HG02798 (cell line): ENCODE data around the gene ALK.

ENCODE experiments used
- ATAC-seq: cut with Tn5 transposase; IDR thresholded peaks from one replicate; pipeline ENCODE4 v1.9.1; 2021; ENCODE audit warnings: mild to moderate bottlenecking; ENCODE audit not compliant: unreplicated experiment, poor library complexity

ALK gene

GRCh38 chr2:29480426-29480825, 441.0 kb downstream of the ALK start:
- no peak for ATAC-seq

GRCh38 chr2:29479401-29479800, 442.0 kb downstream of the ALK start:
- ATAC-seq: no peak

DNA sequence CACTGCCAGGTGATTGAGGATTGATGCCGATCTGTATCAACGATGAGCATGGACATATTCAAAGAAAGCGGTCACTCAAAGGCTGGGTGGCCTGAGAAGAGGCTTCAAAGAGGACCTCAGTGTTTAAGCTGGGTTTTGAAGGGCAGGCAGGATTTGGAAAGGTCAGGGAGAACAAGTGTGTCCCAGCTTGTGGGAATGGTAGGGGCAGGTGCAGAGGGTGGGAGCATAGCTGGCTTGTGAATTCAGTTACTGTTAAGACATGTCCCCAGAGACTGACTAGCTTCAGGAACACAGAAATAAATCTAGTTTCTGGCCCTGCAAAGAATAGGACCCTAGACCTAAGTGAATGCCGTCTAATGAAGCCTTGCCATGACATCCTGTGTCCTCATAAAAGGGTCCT, 442.7 kb downstream of the ALK start:
- ATAC-seq: no peak

- ATAC-seq: no peak
Observed at GRCh38 chr2:29477186-29477585, 444.2 kb downstream of the ALK start.

GRCh38 chr2:29475499-29475898, 445.9 kb downstream of the ALK start:
- ATAC-seq: no peak

- ATAC-seq: no peak
Observed at GRCh38 chr2:29469961-29470360, 451.4 kb downstream of the ALK start.

DNA sequence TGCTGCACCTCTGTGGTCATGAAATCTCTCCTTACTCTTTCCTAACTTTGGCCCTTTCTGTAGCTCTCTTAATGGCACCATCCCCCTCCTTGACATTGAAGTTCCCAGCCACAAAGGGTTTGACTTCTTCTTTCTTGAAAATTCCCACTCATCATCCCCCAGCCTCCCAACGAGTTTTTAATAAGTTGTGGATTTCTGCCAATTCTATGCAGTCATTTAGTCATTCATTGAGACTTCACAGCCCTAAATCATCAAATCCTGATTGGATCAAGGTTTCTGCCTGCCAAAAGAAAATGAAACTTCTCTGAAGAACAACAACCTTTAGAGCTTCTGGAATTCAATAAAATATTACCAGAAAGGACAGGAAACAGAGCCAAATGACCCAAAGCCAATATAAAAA, 451.9 kb downstream of the ALK start:
- no peak for ATAC-seq

DNA sequence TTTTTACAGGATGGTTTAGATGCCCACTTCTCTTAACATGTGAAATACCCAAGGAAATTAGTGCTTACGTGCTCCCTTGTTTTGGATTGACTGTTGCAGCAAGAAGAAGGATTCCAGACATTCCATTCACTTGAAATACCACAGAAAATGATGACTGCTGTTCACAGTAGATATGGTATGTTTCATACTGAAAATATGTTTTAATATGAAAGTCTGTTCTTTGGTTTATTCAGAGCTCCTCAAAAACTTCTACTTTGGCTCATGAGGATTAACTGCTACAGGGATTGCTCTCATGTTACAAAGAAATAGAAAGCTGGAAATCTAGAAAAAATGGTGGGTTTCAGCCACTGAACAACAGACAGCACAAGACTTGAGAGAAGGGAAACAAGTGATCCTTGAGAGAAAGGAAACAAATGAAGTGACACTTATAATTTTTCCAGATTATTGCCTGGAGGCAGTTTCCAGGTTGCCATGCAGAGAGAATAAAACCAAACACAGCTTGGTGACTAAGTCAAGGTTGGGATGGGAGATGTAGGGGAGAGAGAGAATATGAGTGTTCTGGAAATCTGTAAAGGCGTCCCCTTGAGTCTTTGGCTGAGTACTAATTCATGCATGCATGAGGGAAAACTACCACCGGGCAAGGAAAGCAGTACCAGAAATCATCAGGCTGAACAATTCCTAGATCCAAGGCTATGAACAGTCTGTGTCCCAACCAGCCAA, 458.0 kb downstream of the ALK start:
- no peak for ATAC-seq

- ATAC-seq: no peak
Observed at GRCh38 chr2:29462293-29462692, 459.1 kb downstream of the ALK start.

GRCh38 chr2:29460190-29460589, 461.2 kb downstream of the ALK start:
- ATAC-seq: no peak

GRCh38 chr2:29459445-29460179, 461.8 kb downstream of the ALK start:
- no peak for ATAC-seq

DNA sequence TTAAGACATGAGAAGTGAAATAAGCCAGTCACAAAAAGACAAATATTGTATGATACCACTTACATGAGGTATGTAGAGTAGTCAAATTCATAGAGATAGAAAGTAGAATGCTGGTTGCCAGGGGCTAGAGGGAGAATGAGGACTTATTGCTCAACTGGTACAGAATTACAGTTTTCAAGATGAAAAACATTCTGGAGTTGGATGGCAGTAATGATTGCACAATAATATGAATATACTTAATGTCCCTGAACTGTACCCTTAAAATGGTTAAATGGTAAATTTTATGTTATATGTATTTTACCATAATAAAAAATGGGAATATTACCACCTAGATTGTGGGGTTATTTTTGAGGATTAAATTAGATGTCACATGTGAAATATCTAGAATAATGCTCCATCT, 465.0 kb downstream of the ALK start:
- ATAC-seq: no peak

DNA sequence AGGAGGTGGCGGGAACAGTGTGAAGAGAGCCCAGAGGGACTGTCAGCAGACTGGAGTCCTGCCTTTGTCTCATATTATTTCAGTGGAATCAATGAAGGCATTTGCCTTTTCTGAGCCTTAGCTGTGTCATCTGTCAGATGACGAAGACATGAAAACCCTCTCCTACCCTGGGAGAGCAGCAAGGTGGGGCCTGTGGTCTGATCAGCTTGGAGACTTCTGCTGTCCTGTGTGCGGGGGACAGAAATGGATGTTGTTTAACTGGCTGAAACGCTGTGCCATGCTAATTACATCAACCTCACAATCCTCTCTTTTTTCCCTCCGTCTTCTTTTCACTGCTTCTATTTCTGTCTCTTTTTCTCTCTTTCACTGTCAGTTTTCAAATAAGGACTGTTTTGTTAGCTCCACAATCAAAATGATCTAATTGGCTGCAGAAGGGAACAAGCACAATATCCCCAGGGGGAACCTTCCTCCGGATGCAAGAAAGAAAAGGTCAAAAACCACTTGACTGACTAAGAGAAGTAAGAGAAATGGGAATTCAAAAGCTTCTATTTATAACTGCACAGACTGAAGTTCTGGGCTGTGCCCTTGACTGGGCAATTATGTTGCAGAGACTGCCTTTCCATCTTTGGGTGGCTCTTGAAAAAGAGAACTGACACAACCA, 466.1 kb downstream of the ALK start:
- no peak for ATAC-seq

DNA sequence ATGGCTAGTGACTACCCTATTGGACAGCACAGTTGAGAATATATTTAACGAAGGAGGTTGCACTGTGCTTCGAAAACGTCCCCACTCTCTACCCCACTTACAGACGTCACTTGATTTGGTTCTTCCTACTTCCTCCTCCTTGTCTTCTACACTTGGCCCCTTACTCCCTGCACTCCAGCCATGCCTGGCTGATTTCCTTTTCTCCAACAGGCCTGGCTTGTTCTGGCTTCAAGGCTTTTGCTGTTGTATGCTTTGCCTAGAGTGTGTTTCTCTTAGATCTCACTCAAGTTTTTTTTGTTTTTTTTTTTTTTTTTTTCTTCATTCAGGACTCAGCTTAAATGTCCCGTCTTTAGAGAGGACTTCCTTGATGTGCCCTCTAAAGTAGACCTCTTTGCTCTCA, 469.4 kb downstream of the ALK start:
- ATAC-seq: no peak

DNA sequence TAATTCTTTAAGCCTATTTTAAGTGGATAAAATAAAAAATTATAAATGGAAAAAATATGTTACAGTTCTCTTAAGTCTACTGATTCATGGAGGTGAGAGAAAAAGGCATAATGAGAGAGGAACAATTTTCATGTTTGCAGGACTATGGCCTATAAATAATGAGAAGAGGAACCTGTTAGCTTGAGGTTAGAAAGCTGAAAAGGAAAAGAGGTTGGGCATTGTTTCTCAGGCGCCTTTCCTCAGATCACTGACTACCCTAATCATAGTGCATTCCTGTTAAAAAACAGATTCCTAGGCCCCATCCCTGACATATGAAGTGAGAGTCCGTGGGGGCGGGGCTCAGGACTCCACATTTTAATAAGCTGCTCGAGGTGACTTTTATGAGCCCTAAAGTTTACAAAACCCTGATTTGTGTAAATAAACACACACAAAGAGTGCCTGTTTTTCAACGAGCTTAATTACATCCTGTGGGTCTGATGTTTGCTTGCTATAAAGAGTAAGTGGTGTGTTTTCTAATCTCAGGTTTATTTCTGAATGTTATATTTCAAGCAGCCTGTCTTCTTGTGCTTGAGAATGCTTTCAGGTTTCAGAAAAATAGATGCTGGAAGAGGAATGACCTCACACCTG, 470.7 kb downstream of the ALK start:
- no peak for ATAC-seq

- no peak for ATAC-seq
Observed at GRCh38 chr2:29449499-29449898, 471.9 kb downstream of the ALK start.

DNA sequence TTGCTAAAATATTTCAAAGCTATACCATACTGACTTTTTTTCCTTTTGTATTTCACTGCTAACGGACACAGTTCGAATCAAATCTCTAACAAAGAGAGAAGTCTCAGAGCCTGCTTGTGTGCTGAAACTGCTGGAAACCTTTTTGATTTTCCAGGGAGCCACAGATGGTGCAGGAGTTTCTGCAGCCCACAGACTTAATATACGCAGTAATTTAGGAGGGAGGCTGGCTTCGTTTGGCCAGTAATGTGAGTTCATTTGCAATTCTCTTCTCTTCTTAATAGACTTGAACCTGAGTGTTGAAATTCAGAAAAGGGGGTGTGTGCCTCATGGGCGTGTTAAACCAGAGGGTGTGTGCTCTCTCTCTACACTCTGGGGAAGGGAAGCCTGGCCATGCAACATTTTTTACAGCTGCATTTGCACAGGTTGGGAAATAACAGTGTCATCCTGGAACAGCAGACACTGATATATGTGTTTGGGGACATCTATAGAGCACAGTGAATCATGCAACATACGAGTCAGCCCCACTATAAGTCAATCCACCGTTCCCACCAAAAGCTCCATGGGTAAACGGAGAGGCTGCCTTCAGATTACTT, 473.2 kb downstream of the ALK start:
- no peak for ATAC-seq

DNA sequence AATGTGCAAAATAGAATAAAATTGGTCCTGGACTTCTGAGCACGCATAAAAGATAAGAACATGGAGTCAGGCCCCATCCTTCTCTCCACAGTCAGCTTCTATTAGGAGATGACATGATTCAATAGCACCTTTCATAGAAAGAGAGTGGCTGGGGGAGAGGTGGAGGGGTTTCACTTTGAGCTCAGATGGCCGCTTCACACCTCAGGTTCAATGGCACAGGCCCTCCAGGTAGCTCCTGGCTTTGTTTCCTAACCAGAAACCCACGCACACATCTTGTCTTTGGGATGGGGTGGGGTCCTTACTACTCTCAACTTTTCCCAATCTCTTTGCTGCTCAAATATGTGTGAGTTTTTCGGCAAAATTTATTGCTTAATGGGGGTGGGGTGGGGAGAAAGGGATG, 473.9 kb downstream of the ALK start:
- no peak for ATAC-seq

DNA sequence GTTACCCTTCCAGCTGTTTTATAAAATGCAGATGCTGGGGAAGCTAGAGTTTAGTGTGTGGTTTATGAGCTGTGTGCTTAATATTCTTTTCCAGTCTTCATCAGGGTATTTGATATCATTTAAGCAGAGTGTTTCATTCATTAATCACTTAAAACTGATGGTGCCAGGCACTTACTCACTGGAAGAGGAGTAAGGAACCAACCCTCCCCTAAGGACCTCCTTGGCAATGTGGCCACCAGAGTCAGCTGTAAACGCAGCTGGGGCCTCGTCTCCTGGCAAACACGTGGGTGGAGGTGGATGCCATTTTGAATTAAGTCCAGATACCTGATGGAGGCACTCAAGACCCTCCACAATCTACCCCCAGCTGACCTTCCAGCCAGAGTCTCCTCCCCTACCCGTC, 474.5 kb downstream of the ALK start:
- no peak for ATAC-seq

DNA sequence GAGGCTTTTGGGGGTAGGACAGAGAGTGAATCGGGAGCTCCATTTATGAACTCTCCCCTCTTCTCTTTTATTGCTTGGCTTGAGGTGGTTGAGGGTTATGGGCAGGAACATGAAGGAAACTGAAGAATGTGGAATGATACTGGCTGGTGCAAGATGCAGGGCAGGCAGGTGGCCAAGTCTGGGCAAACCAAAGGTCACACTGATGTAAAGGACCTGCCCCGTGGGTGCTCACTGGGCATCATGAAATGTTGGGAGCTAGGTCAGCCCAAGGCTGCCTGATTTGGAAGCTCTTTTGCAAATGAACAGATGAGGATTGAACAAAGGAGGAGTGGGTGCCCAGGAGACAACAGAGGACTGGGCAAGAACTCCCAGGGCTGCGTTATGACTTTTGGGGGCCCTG, 477.2 kb downstream of the ALK start:
- ATAC-seq: no peak

GRCh38 chr2:29443627-29444026, 477.8 kb downstream of the ALK start:
- no peak for ATAC-seq
